K562 (cell line): ENCODE results near the gene CTNNBL1. TPM values are rescaled to one million over a fixed set of nuclear protein-coding genes. Genes with fewer than 3 reads are reported as not detected.

Experiments
- ATAC-seq: fragments of 200-7000 bp; cut with Tn5 transposase; 3 replicates; pipeline ENCODE4 v1.9.1; 2020; ENCODE audit warnings: moderate library complexity
- BruUV-seq: library from RNA; stranded (reverse); fragments of 400-500 nt; replicated peaks from 2 replicates; lab custom pipeline; 2021; lab: Mats Ljungman, UMichigan
- CTCF ChIA-PET: fragments of 300-600 bp; formaldehyde crosslinking; extraction: SDS; loops from one replicate; lab custom pipeline; 2021; ENCODE audit warnings: low intra/inter-chr PET ratio; lab: Yijun Ruan, JAX
- POLR2A ChIA-PET: fragments of 300-600, 350-650 bp; sonication (Branson Sonifier 250); formaldehyde crosslinking; extraction: SDS; loops from one replicate; lab custom pipeline; 2021; ENCODE audit warnings: antibody characterized with exemption, inconsistent platforms; lab: Yijun Ruan, JAX
- DNase-seq, 4 experiments: peaks; one replicate each; pipeline versions ENCODE4 v3.0.0 to v3.0.0-alpha.2; 2011 to 2018; ENCODE audit warnings: low spot score in 3 of 4, mixed read lengths in 3 of 4; ENCODE audit errors: extremely low read depth in 1 of 4
- FAIRE-seq: peaks from 2 replicates; lab custom pipeline; 2011; peaks lifted over from hg19 to GRCh38; lab: Jason Lieb, UNC
- H2AFZ ChIP-seq: 2 replicates; pipeline ENCODE4 v1.6.0; 2011; ENCODE audit warnings: low read depth, low read length, control low read depth, inconsistent platforms
- H3K27ac ChIP-seq: fragments of 200-600 bp; 3 replicates; pipeline ENCODE4 v1.8.0; 2011; ENCODE audit warnings: low read depth, mild to moderate bottlenecking, control low read depth, inconsistent platforms, low read length, moderate library complexity, mixed read lengths; ENCODE audit errors: extremely low read depth
- H3K27me3 ChIP-seq, 2 experiments: fragments of 300-600 bp in 1 of 2; 2 replicates in 1 of 2; 3 replicates in 1 of 2; pipeline versions ENCODE4 v1.6.0 to v1.8.0; 2011; ENCODE audit warnings: inconsistent platforms in 2 of 2, low read length in 2 of 2, mild to moderate bottlenecking in 1 of 2, mixed read lengths in 1 of 2, moderate library complexity in 1 of 2; ENCODE audit not compliant: control insufficient read depth in 2 of 2, insufficient read depth in 2 of 2
- H3K36me3 ChIP-seq: fragments of 300-600 bp; 3 replicates; pipeline ENCODE4 v1.8.0; 2011; ENCODE audit warnings: mild to moderate bottlenecking, low read length, inconsistent platforms; ENCODE audit not compliant: control insufficient read depth, insufficient read depth
- H3K4me1 ChIP-seq, 2 experiments: fragments of 200-600 bp in 1 of 2; replicated peaks in 1 of 2; 2 replicates in 1 of 2; 3 replicates in 1 of 2; pipeline versions ENCODE4 v1.5.1 to v1.8.0; 2011; ENCODE audit warnings: inconsistent platforms in 2 of 2, low read length in 2 of 2, mild to moderate bottlenecking in 1 of 2, mixed read lengths in 1 of 2, moderate library complexity in 1 of 2; ENCODE audit not compliant: control insufficient read depth in 2 of 2, insufficient read depth in 2 of 2
- H3K4me2 ChIP-seq: 2 replicates; pipeline ENCODE4 v1.6.1; 2011; ENCODE audit warnings: low read length, control low read depth, inconsistent platforms, mixed read lengths; ENCODE audit not compliant: insufficient read depth
- H3K4me3 ChIP-seq: fragments of 200-600 bp; sonication (generic), shearing (Covaris generic); 2 replicates; pipeline ENCODE4 v1.5.1; 2016; ENCODE audit warnings: control low read depth, inconsistent platforms
- H3K79me2 ChIP-seq: fragments of 200-600 bp; 3 replicates; pipeline ENCODE4 v1.8.0; 2011; ENCODE audit warnings: low read length, inconsistent platforms; ENCODE audit not compliant: control insufficient read depth, insufficient read depth
- H3K9ac ChIP-seq, 2 experiments: 2 replicates each; pipeline versions ENCODE4 v1.6.0 to v1.6.1; 2011; ENCODE audit warnings: low read depth in 2 of 2, low read length in 2 of 2, control low read depth in 1 of 2, inconsistent platforms in 1 of 2, mild to moderate bottlenecking in 1 of 2, mixed read lengths in 1 of 2; ENCODE audit not compliant: insufficient read depth in 1 of 2
- H3K9me1 ChIP-seq: one replicate; pipeline ENCODE4 v1.6.0; 2011; ENCODE audit warnings: inconsistent platforms, mild to moderate bottlenecking, low read length, moderate library complexity; ENCODE audit not compliant: control insufficient read depth, insufficient read depth
- H3K9me3 ChIP-seq: replicated peaks from 2 replicates; pipeline ENCODE4 v1.5.1; 2011; ENCODE audit warnings: low read depth, low read length, inconsistent platforms; ENCODE audit not compliant: control insufficient read depth, insufficient read depth
- H4K20me1 ChIP-seq: replicated peaks from 2 replicates; pipeline ENCODE4 v1.6.1; 2011; ENCODE audit warnings: low read length, inconsistent platforms, mixed read lengths; ENCODE audit not compliant: control insufficient read depth, insufficient read depth
- ARID1B ChIP-seq: fragments of 450-650 bp; IDR thresholded peaks from 2 replicates; pipeline ENCODE4 v1.6.1; 2016; ENCODE audit warnings: antibody characterized with exemption, mild to moderate bottlenecking, inconsistent platforms
- C11orf30 ChIP-seq: fragments of 450-650 bp; IDR thresholded peaks from 2 replicates; pipeline ENCODE4 v1.6.1; 2016; ENCODE audit warnings: low read depth, mild to moderate bottlenecking
- E4F1 ChIP-seq: fragments of 250-450 bp; sonication (Bioruptor Pico); IDR thresholded peaks from 2 replicates; pipeline ENCODE4 v1.5.0; 2021; ENCODE audit warnings: mild to moderate bottlenecking, borderline replicate concordance
- KLF13 ChIP-seq: fragments of 450-650 bp; IDR thresholded peaks from 2 replicates; pipeline ENCODE4 v1.6.1; 2016; ENCODE audit warnings: missing genetic modification characterization, low read depth, mild to moderate bottlenecking, missing compliant biosample characterization, moderate library complexity, borderline replicate concordance
- MTF1 ChIP-seq: fragments of 250-450 bp; sonication (Bioruptor Pico); IDR thresholded peaks from 2 replicates; pipeline ENCODE4 v1.9.0; 2021; ENCODE audit warnings: moderate library complexity, mild to moderate bottlenecking, inconsistent platforms, borderline replicate concordance
- NBN ChIP-seq: fragments of 450-650 bp; IDR thresholded peaks from 2 replicates; pipeline ENCODE4 v1.6.1; 2016; ENCODE audit warnings: low read depth, mild to moderate bottlenecking
- NCOA6 ChIP-seq: fragments of 450-650 bp; IDR thresholded peaks from 2 replicates; pipeline ENCODE4 v1.6.1; 2017; ENCODE audit warnings: mild to moderate bottlenecking
- RAD51 ChIP-seq: fragments of 450-650 bp; IDR thresholded peaks from 2 replicates; pipeline ENCODE4 v1.7.1; 2016; ENCODE audit warnings: low read depth, mild to moderate bottlenecking, borderline replicate concordance
- STAT5B ChIP-seq: fragments of 250-450 bp; sonication (Bioruptor Pico); IDR thresholded peaks from 2 replicates; pipeline ENCODE4 v1.8.0; 2021; ENCODE audit warnings: mild to moderate bottlenecking, inconsistent platforms
- TCF3 ChIP-seq: sonication (generic); formaldehyde crosslinking; IDR thresholded peaks from 2 replicates; pipeline ENCODE4 v1.4.0; 2020; ENCODE audit warnings: mild to moderate bottlenecking, missing genetic modification reagents
- TCFL5 ChIP-seq: fragments of 250-450 bp; sonication (Bioruptor Pico); conservative IDR thresholded peaks from 2 replicates; pipeline ENCODE4 v1.6.1; 2021; ENCODE audit warnings: mild to moderate bottlenecking, moderate library complexity, matching md5 sums
- ZKSCAN8 ChIP-seq: fragments of 200-800 bp; sonication (Bioruptor generic); IDR thresholded peaks from 2 replicates; pipeline ENCODE4 v1.6.1; 2016; ENCODE audit warnings: missing genetic modification characterization, missing compliant biosample characterization
- ZNF121 ChIP-seq: sonication (generic); formaldehyde crosslinking; conservative IDR thresholded peaks from 2 replicates; pipeline ENCODE4 v1.8.0; 2022; ENCODE audit warnings: missing genetic modification reagents
- ZNF282 ChIP-seq: sonication (generic); formaldehyde crosslinking; IDR thresholded peaks from 2 replicates; pipeline ENCODE4 v1.8.1; 2023; ENCODE audit warnings: missing genetic modification reagents
- WGBS: fragments of 100-300 bp; shearing (Covaris generic); methylation state at CpG from one replicate; pipeline ENCODE4 v1.1.6; 2016; ENCODE audit warnings: low coverage, mixed read lengths; ENCODE audit not compliant: insufficient coverage; ENCODE audit errors: missing lambda C conversion rate; 5-methylcytosine and 5-hydroxymethylcytosine counted together
- in situ Hi-C: fragments of 300-500 bp; cut with MboI; formaldehyde crosslinking; loops from 4 replicates; pipeline ENCODE4 v1.15.0; 2018; ENCODE audit warnings: inconsistent platforms, mixed read lengths
- intact Hi-C: fragments of 100-400 bp; cut with micrococcal nuclease; formaldehyde crosslinking; loops from 2 replicates; pipeline ENCODE4 v1.14.2; 2022
- polyA plus RNA-seq, 8 experiments: library from polyadenylated mRNA; depleted of rRNA in 4 of 8; stranded (reverse) in 5 of 8; unstranded in 3 of 8; fragments of >200 nt; fragmentation: Nextera tagmentation in 2 of 8; fragmentation: Illumina TruSeq in 1 of 8; extraction: Ambion mirVana in 2 of 8; extraction: Trizol in 1 of 8; gene quantifications; 2 replicates each; pipeline versions ENCODE4 v1.2.1 to v1.2.3, GENCODE V29; 2011 to 2014; ENCODE audit warnings: inconsistent platforms in 1 of 8, missing spikeins in 1 of 8
- total RNA-seq, 7 experiments: library from RNA; depleted of rRNA in 6 of 7; stranded (reverse); fragments of >200 nt in 6 of 7; fragmentation: Illumina TruSeq in 2 of 7; extraction: Trizol in 2 of 7; gene quantifications; 2 replicates each; pipeline versions ENCODE4 v1.2.1 to v1.2.3, GENCODE V29; 2011 to 2021; ENCODE audit warnings: low replicate concordance in 1 of 7

Gene CTNNBL1
- total and polyA plus RNA-seq, 9 of the 15 experiments (the other 6 are each of a cell fraction or from before 2014, with no cell fraction given): 32.4 to 85.6 (median 43.6) TPM

DNA sequence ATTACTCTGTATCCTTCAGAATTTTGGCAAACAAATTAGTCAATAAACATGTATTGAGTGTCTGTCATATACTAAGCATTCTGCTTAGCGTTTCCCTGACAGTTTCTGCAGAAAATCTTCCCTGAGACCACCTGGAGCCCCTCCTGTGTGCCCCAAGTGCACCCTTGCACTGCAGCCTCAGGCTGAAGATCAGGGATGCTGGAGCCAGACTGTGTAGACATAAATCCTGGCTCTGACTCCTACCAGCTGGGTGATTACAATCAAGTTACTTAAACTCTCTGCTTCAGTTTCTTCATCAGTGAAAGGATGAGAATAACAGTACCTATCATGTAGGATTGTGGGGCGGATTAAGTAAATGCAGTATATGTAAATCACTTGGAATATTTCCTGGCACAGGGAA, 155.7 kb downstream of the CTNNBL1 start:
- H3K79me2 ChIP-seq: no peaks in the 10 kb centered on the region
- H3K9me3 ChIP-seq: no peaks in the 10 kb centered on the region
- H3K4me1 ChIP-seq: peaks cover 27 to 40% of the 10 kb centered on the region in 2 experiments
- no peak overlapping the region for H2AFZ ChIP-seq
- no peaks in the 10 kb centered on the region for H4K20me1 ChIP-seq
- ChIA-PET POLR2A (no interaction called here), CTCF (no interaction called here)
- H3K36me3 ChIP-seq: peaks cover 13% of the 10 kb centered on the region; the same call in 2 of the 3 replicates
- intact Hi-C loops (no loop called here), in situ Hi-C loops (no loop called here)
- H3K9ac ChIP-seq: no peak overlapping the region
- no peaks in the 10 kb centered on the region for H3K27me3 ChIP-seq
- FAIRE-seq: no peak
- ATAC-seq: no peak
- no peak overlapping the region for H3K4me2 ChIP-seq
- no peak for DNase-seq
- no peak overlapping the region for H3K4me3 ChIP-seq
- H3K9me1 ChIP-seq: peaks cover 4% of the 10 kb centered on the region
- whole genome bisulfite sequencing: 55% methylated on average over 2 of the region's 2 CpGs
- H3K27ac ChIP-seq: no peak overlapping the region
- BruUV-seq: no TSS peak
- TF ChIP-seq STAT5B (CRISPR knock-in tag) (no peak), ZKSCAN8 (CRISPR knock-in tag) (no peak), NBN (no peak), ZNF282 (CRISPR knock-in tag) (no peak), KLF13 (tag) (no peak), RAD51 (no peak), TCFL5 (no peak), MTF1 (no peak), C11orf30 (no peak), E4F1 (CRISPR knock-in tag) (no peak), NCOA6 (no peak), ZNF121 (CRISPR knock-in tag) (no peak), TCF3 (CRISPR knock-in tag) (no peak), ARID1B (no peak)
